ENCODE measurements around the gene STUM. TPM values are rescaled to one million over a fixed set of nuclear protein-coding genes. Genes with fewer than 3 reads are reported as not detected.

The STUM gene
- total and polyA plus RNA-seq, 7 donors = under 0.01 to 16.9 (median 7.2) TPM

- H3K36me3 ChIP-seq = no peaks in the 10 kb centered on the region
- DNase-seq = no peak
- no peaks in the 10 kb centered on the region for H3K27me3 ChIP-seq
- peak in 1 of 4 donors; percentile 21 for TF ChIP-seq POLR2AphosphoS5 (IDR thresholded peaks at IDR 0.05)
- TF ChIP-seq POLR2A (IDR thresholded peaks at IDR 0.05) = no peak
- no peak overlapping the region for H3K4me3 ChIP-seq
- intact Hi-C loops (cut with DNase I) = no loop called here
- H3K9me3 ChIP-seq = no peaks in the 10 kb centered on the region
- peaks cover 0 to 58% (median 53%) of the 10 kb centered on the region in 4 donors for H3K4me1 ChIP-seq
- peak overlapping the region; percentile 59 to 85 (median 80) for H3K27ac ChIP-seq
- WGBS, 2 donors = 56 to 67% methylated on average over 2 of the region's 2 CpGs
Measured at GRCh38 chr1:226562989-226563388, 14.4 kb downstream of the STUM start.

DNA sequence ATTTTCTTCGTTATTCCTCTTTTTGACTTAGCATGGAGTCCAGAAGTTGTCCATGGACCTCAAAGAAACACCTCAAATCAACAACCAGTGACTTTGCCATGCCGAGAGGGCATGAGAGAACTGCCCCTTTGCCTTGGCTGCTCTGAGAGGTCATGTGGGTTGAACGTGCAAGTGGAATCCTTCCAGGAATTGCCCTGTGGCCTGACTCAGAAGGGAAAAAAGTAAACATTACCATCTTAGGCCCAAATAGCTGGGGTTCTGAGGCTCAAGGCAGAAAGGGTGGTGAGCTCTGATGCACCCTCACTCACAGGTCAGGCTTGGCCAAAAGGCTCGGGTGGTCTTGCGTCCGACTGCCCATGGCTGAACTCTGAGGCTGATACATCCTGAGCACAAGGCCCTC is 15.1 kb downstream of the STUM start:
- no peaks in the 10 kb centered on the region for H3K36me3 ChIP-seq
- peaks cover 0 to 62% (median 56%) of the 10 kb centered on the region in 4 donors for H3K4me1 ChIP-seq
- no peak overlapping the region for H3K4me3 ChIP-seq
- intact Hi-C loops (cut with DNase I) = no loop called here
- no peaks in the 10 kb centered on the region for H3K27me3 ChIP-seq
- peak; percentile 68 for DNase-seq
- WGBS, 2 donors = 76 to 85% methylated on average over 6 of the region's 6 CpGs
- no peaks in the 10 kb centered on the region for H3K9me3 ChIP-seq
- H3K27ac ChIP-seq = peak overlapping the region; percentile 59 to 85 (median 80)
- peak in 3 of 4 donors; percentile 1 to 85 (median 20) for TF ChIP-seq EP300 (IDR thresholded peaks at IDR 0.05)
- no peak for TF ChIP-seq POLR2A (IDR thresholded peaks at IDR 0.05)
- TF ChIP-seq POLR2AphosphoS5 (IDR thresholded peaks at IDR 0.05) = peak in 2 of 4 donors; percentile 44 to 72
- TF ChIP-seq CTCF (IDR thresholded peaks at IDR 0.05) = no peak

DNA sequence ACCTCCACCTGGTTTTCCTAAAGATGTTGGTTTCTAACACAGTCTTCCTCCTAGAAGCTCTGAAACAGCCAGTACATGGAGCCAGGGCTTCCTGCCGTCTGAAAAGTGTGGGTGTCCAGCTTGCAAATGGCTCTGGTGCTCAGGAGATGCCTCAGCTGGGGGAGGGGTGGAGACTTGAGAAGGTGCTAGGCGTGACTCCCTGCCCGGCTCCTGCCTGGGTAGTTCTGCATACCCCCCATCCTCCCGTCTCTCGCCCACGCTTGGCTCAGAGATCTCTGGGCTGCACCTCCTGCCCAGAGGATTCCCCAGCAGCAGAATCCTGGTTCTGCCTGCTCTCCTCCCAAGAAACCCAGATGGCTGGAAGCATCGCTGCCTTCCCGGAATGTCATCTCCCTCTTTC is 16.9 kb downstream of the STUM start:
- 92 to 96% methylated on average over 8 of the region's 8 CpGs for WGBS, 2 donors
- peaks cover 0 to 81% (median 74%) of the 10 kb centered on the region in 4 donors for H3K4me1 ChIP-seq
- no peaks in the 10 kb centered on the region for H3K36me3 ChIP-seq
- no peaks in the 10 kb centered on the region for H3K27me3 ChIP-seq
- no peaks in the 10 kb centered on the region for H3K9me3 ChIP-seq
- DNase-seq = peak; percentile 64
- H3K4me3 ChIP-seq = no peak overlapping the region
- H3K27ac ChIP-seq = peak overlapping the region in 3 of 4 donors; percentile 76 to 85 (median 85)
- intact Hi-C loops (cut with DNase I) = no loop called here
- TF ChIP-seq POLR2A (IDR thresholded peaks at IDR 0.05) = no peak
- TF ChIP-seq POLR2AphosphoS5 (IDR thresholded peaks at IDR 0.05) = no peak
- no peak for TF ChIP-seq EP300 (IDR thresholded peaks at IDR 0.05)
- TF ChIP-seq CTCF (IDR thresholded peaks at IDR 0.05) = no peak

- no peak overlapping the region for H3K4me3 ChIP-seq
- H3K4me1 ChIP-seq = peaks cover 0 to 84% (median 76%) of the 10 kb centered on the region in 4 donors
- no peaks in the 10 kb centered on the region for H3K27me3 ChIP-seq
- DNase-seq = no peak
- TF ChIP-seq POLR2A (IDR thresholded peaks at IDR 0.05) (no peak), POLR2AphosphoS5 (IDR thresholded peaks at IDR 0.05) (no peak), CTCF (IDR thresholded peaks at IDR 0.05) (no peak), EP300 (IDR thresholded peaks at IDR 0.05) (no peak)
- no peaks in the 10 kb centered on the region for H3K36me3 ChIP-seq
- WGBS, 2 donors = 94 to 97% methylated on average over 1 of the region's 1 CpG
- H3K27ac ChIP-seq = peak overlapping the region; percentile 33 to 85 (median 80)
- H3K9me3 ChIP-seq = no peaks in the 10 kb centered on the region
- intact Hi-C loops (cut with DNase I) = no loop called here
Measured at GRCh38 chr1:226566234-226566633, 17.7 kb downstream of the STUM start.

GRCh38 chr1:226566760-226567159 is 18.2 kb downstream of the STUM start:
- H3K4me1 ChIP-seq = peaks cover 0 to 84% (median 76%) of the 10 kb centered on the region in 4 donors
- WGBS, 2 donors = 94 to 96% methylated on average over 3 of the region's 3 CpGs
- H3K36me3 ChIP-seq = no peaks in the 10 kb centered on the region
- H3K27me3 ChIP-seq = no peaks in the 10 kb centered on the region
- no peak for DNase-seq
- H3K27ac ChIP-seq = peak overlapping the region; percentile 76 to 85 (median 84)
- H3K4me3 ChIP-seq = no peak overlapping the region
- no peaks in the 10 kb centered on the region for H3K9me3 ChIP-seq
- intact Hi-C loops (cut with DNase I) = no loop called here
- TF ChIP-seq POLR2AphosphoS5 (IDR thresholded peaks at IDR 0.05) = peak in 1 of 4 donors; percentile 12
- no peak for TF ChIP-seq POLR2A (IDR thresholded peaks at IDR 0.05)
- TF ChIP-seq EP300 (IDR thresholded peaks at IDR 0.05) = no peak
- no peak for TF ChIP-seq CTCF (IDR thresholded peaks at IDR 0.05)
